ENCODE results near the gene RRP8.

DNA sequence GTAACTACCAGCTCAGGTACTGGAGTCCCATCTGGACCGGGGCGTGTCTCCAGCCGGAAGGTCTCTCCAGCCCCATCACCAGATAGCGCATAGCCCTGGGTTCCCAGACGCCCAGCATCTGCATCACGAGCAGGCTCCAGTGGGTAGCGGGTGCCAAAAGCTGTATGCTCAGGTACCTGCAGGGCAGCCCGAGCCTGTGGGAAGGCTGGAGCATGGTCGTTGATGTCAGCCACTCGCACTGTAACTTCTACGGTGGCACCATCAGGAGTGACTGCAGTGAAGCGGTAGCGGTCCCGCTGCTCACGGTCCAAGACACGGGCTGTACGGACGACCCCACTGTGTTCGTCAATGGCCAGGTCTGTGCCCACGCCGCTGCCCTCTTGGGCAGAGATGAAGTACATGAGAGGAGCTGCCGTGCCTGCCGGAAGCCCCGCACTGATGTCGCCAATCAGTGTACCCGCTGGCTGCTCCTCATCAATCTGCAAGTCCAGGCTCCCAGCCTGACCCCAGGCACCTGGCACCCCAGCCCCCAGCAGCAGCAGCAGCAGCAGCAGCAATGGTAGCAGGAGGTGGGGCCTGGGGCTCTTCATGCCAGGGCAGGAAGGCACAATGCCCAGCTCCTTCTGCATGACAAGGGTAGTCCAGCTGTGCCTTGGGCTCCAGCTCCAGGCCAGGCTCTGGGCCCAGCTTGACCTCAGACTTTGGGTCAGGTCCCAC lies 37.7 kb upstream of the RRP8 start:
- TF ChIP-seq POLR2AphosphoS5 (IDR thresholded peaks at IDR 0.05) (no peak), POLR2A (IDR thresholded peaks at IDR 0.05) (no peak), EP300 (IDR thresholded peaks at IDR 0.05) (no peak)
- TF ChIP-seq, protein P1, sequence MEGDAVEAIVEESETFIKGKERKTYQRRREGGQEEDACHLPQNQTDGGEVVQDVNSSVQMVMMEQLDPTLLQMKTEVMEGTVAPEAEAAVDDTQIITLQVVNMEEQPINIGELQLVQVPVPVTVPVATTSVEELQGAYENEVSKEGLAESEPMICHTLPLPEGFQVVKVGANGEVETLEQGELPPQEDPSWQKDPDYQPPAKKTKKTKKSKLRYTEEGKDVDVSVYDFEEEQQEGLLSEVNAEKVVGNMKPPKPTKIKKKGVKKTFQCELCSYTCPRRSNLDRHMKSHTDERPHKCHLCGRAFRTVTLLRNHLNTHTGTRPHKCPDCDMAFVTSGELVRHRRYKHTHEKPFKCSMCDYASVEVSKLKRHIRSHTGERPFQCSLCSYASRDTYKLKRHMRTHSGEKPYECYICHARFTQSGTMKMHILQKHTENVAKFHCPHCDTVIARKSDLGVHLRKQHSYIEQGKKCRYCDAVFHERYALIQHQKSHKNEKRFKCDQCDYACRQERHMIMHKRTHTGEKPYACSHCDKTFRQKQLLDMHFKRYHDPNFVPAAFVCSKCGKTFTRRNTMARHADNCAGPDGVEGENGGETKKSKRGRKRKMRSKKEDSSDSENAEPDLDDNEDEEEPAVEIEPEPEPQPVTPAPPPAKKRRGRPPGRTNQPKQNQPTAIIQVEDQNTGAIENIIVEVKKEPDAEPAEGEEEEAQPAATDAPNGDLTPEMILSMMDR (IDR thresholded peaks at IDR 0.05), result no peak
